ENCODE measurements around the gene TIMP3.

DNA sequence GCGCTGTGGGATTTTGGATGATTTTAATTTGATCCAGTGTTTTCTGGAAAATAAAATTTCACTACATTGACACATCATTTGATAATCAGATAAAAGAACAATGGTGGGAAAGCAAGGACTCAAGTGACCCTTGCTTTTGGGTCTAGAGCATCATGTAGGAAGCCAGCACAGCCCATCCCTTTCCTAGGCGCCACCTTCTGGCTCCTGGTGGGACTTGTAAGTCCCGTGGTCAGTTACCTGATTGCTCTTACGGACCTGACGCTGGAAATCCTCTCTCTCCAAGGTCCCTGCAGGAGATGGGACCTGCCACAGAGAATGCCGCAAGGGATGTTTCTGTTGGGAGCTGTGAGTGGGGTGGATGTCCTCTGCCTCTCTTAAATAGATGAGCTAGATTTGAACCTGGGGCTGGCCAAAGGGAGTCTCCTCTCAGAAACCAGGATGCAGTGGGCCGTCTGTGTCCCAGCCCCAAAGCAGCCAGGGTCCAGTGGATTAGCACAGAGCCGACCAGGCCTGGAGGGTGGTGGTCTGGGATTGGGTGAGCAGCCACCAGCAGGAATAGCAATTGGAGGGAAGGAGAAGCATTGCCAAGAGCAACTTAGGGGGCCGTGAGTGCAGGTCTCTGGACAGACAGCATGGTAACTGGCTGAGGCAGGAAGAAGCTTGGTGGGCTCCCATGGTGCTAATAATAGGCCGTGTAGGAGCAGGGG is 21.7 kb downstream of the TIMP3 start:
- TF ChIP-seq, protein P1, sequence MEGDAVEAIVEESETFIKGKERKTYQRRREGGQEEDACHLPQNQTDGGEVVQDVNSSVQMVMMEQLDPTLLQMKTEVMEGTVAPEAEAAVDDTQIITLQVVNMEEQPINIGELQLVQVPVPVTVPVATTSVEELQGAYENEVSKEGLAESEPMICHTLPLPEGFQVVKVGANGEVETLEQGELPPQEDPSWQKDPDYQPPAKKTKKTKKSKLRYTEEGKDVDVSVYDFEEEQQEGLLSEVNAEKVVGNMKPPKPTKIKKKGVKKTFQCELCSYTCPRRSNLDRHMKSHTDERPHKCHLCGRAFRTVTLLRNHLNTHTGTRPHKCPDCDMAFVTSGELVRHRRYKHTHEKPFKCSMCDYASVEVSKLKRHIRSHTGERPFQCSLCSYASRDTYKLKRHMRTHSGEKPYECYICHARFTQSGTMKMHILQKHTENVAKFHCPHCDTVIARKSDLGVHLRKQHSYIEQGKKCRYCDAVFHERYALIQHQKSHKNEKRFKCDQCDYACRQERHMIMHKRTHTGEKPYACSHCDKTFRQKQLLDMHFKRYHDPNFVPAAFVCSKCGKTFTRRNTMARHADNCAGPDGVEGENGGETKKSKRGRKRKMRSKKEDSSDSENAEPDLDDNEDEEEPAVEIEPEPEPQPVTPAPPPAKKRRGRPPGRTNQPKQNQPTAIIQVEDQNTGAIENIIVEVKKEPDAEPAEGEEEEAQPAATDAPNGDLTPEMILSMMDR (conservative IDR thresholded peaks at IDR 0.05 in 1 of 2, IDR thresholded peaks at IDR 0.05 in 1 of 2; ENCODE audit: extremely low read depth in 1 of 2, insufficient read depth in 1 of 2, low read depth in 1 of 2, low read length in 2 of 2): peak; percentile 40 to 44
- no peak for TF ChIP-seq EZH2 (IDR thresholded peaks at IDR 0.05; ENCODE audit: borderline replicate concordance, low read length)
